ENCODE results near the gene TRMT10A. TPM values are rescaled to one million over a fixed set of nuclear protein-coding genes. Genes with fewer than 3 reads are reported as not detected.
A peak's percentile ranks its signal among the peaks of the same experiment; 100 is the strongest.

Gene TRMT10A
- total and polyA plus RNA-seq, 2 of the 13 experiments (the other 11 are each of a cell fraction or from before 2014, with no cell fraction given): 3.9 to 12.6 TPM

GRCh38 chr4:99563310-99564186 is at the start of gene TRMT10A (continued):
- TF ChIP-seq ZBTB2 (CRISPR knock-in tag; IDR thresholded peaks at IDR 0.05; ENCODE audit: low read depth): no peak
- no peak for TF ChIP-seq ZNF432 (CRISPR knock-in tag; IDR thresholded peaks at IDR 0.05; ENCODE audit: borderline replicate concordance)
- peak; percentile 70; the same call in 1 of the 2 replicates for TF ChIP-seq ZNF556 (CRISPR knock-in tag; IDR thresholded peaks at IDR 0.05; ENCODE audit: borderline replicate concordance)
- TF ChIP-seq PREB (CRISPR knock-in tag; IDR thresholded peaks at IDR 0.05): no peak
- no peak for TF ChIP-seq TRIM22 (IDR thresholded peaks at IDR 0.05)
- TF ChIP-seq ZNF737 (CRISPR knock-in tag; IDR thresholded peaks at IDR 0.05; ENCODE audit: borderline replicate concordance): no peak
- TF ChIP-seq ZMAT5 (CRISPR knock-in tag; IDR thresholded peaks at IDR 0.05; ENCODE audit: borderline replicate concordance, low read depth): no peak
- no peak for TF ChIP-seq FOXM1 (CRISPR knock-in tag; IDR thresholded peaks at IDR 0.05)
- TF ChIP-seq ZNF101 (CRISPR knock-in tag; IDR thresholded peaks at IDR 0.05; ENCODE audit: borderline replicate concordance, low read depth): no peak
- TF ChIP-seq, protein P1, sequence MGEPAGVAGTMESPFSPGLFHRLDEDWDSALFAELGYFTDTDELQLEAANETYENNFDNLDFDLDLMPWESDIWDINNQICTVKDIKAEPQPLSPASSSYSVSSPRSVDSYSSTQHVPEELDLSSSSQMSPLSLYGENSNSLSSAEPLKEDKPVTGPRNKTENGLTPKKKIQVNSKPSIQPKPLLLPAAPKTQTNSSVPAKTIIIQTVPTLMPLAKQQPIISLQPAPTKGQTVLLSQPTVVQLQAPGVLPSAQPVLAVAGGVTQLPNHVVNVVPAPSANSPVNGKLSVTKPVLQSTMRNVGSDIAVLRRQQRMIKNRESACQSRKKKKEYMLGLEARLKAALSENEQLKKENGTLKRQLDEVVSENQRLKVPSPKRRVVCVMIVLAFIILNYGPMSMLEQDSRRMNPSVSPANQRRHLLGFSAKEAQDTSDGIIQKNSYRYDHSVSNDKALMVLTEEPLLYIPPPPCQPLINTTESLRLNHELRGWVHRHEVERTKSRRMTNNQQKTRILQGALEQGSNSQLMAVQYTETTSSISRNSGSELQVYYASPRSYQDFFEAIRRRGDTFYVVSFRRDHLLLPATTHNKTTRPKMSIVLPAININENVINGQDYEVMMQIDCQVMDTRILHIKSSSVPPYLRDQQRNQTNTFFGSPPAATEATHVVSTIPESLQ (CRISPR knock-in tag; conservative IDR thresholded peaks at IDR 0.05): no peak
- no peak for TF ChIP-seq ZNF674 (CRISPR knock-in tag; IDR thresholded peaks at IDR 0.05; ENCODE audit: low read depth)
- no peak for TF ChIP-seq ZNF10 (CRISPR knock-in tag; IDR thresholded peaks at IDR 0.05; ENCODE audit: borderline replicate concordance, low read depth)
- no peak for TF ChIP-seq FOXO1 (CRISPR knock-in tag; IDR thresholded peaks at IDR 0.05)
- no peak for TF ChIP-seq TP53 (CRISPR knock-in tag; conservative IDR thresholded peaks at IDR 0.05)
- TF ChIP-seq, protein P2, sequence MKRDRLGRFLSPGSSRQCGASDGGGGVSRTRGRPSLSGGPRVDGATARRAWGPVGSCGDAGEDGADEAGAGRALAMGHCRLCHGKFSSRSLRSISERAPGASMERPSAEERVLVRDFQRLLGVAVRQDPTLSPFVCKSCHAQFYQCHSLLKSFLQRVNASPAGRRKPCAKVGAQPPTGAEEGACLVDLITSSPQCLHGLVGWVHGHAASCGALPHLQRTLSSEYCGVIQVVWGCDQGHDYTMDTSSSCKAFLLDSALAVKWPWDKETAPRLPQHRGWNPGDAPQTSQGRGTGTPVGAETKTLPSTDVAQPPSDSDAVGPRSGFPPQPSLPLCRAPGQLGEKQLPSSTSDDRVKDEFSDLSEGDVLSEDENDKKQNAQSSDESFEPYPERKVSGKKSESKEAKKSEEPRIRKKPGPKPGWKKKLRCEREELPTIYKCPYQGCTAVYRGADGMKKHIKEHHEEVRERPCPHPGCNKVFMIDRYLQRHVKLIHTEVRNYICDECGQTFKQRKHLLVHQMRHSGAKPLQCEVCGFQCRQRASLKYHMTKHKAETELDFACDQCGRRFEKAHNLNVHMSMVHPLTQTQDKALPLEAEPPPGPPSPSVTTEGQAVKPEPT (CRISPR knock-in tag; IDR thresholded peaks at IDR 0.05; ENCODE audit: low read depth): no peak
- TF ChIP-seq, protein P3, sequence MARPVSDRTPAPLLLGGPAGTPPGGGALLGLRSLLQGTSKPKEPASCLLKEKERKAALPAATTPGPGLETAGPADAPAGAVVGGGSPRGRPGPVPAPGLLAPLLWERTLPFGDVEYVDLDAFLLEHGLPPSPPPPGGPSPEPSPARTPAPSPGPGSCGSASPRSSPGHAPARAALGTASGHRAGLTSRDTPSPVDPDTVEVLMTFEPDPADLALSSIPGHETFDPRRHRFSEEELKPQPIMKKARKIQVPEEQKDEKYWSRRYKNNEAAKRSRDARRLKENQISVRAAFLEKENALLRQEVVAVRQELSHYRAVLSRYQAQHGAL (CRISPR knock-in tag; IDR thresholded peaks at IDR 0.05; ENCODE audit: not compliant biosample characterization): no peak
- TF ChIP-seq ISL2 (CRISPR knock-in tag; IDR thresholded peaks at IDR 0.05): 0 out of 2 replicates have a peak, but pooled peaks have one; percentile 19
- no peak for TF ChIP-seq ZNF562 (CRISPR knock-in tag; IDR thresholded peaks at IDR 0.05; ENCODE audit: borderline replicate concordance)
- TF ChIP-seq ZNF24 (IDR thresholded peaks at IDR 0.05): no peak
- TF ChIP-seq NFRKB (IDR thresholded peaks at IDR 0.05): no peak

All from HepG2 (cell line).